ENCODE measurements around the gene SLC8A3. TPM values are rescaled to one million over a fixed set of nuclear protein-coding genes. Genes with fewer than 3 reads are reported as not detected.

Gene SLC8A3
- total and polyA plus RNA-seq, 9 donors = 3.6 to 5.5 (median 4.3) TPM

DNA sequence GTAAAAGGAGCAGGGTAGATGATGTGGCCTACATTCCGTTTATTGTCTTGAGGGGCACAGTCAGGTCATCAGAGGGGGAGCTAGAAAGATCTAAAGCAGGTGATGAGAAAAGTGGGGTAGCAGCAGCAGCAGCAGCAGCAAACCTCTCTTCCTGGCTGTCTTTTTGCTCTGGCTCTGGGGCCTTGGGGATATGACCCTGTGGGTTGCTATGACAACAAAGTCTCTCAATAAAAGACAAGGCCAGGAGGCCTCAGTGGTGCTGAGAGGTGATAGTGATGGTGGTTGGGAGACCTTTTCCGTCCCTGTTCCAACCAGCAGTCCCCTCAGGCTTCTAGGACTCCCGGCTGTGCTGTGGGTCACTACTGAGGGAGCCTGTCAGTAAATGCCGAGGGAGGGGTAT is 138.6 kb downstream of the SLC8A3 start:
- Histone ChIP-seq H3K9me3 (replicated peaks; ENCODE audit: control insufficient read depth, low read depth, low read length) (no peaks in the 10 kb centered on the region), H3K27ac (ENCODE audit: low read length) (no peak overlapping the region), H3K36me3 (ENCODE audit: control insufficient read depth, insufficient read depth, low read length) (no peaks in the 10 kb centered on the region), H3K4me1 (ENCODE audit: control insufficient read depth, insufficient read depth, low read length) (no peaks in the 10 kb centered on the region), H3K27me3 (ENCODE audit: control insufficient read depth, insufficient read depth, low read length) (no peaks in the 10 kb centered on the region), H3K4me3 (ENCODE audit: low read length) (no peak overlapping the region)
- DNase-seq = no peak
- 38% methylated on average over 1 of the region's 4 CpGs for WGBS (ENCODE audit: insufficient coverage)

DNA sequence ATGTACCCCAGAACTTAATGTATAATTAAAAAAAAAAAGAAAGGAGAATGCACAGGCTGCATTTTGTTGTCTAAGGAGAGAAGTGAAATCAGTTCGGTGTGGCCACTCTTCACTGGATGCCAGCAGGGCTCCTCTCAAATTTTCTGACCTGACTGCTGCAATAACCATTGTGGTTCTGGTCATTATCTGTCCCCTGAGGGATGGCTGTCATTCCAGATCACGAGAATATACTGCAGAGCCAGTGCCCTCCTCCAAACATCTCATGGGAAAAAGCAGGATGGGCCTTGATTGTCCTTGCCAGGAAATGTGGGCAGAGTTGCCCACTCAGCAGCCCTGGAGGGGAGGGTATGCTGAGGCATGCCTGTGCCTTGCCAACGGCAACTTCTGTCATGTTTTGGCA is 139.1 kb downstream of the SLC8A3 start:
- WGBS (ENCODE audit: insufficient coverage) = 60% methylated on average over 3 of the region's 3 CpGs
- no peaks in the 10 kb centered on the region for H3K27me3 ChIP-seq (ENCODE audit: control insufficient read depth, insufficient read depth, low read length)
- no peak for DNase-seq
- H3K4me1 ChIP-seq (ENCODE audit: control insufficient read depth, insufficient read depth, low read length) = no peaks in the 10 kb centered on the region
- no peaks in the 10 kb centered on the region for H3K9me3 ChIP-seq (replicated peaks; ENCODE audit: control insufficient read depth, low read depth, low read length)
- no peak overlapping the region for H3K27ac ChIP-seq (ENCODE audit: low read length)
- no peaks in the 10 kb centered on the region for H3K36me3 ChIP-seq (ENCODE audit: control insufficient read depth, insufficient read depth, low read length)
- H3K4me3 ChIP-seq (ENCODE audit: low read length) = no peak overlapping the region

DNA sequence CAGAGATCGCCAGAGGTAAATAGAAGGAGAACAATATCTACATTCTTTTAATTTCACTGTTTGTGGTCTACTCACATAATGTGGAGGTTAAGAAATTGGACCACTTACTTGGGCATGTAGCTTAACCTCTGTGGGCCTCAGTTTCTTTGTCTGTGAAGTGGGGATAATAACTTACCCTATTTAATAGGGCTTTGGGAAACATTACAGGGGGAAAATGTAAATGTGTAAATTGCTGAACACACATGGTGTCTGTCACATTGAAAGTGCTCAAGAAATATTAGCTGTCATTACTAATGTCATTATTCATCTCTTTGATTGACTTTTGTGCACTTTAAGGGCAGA is 140.5 kb downstream of the SLC8A3 start:
- Histone ChIP-seq H3K4me1 (ENCODE audit: control insufficient read depth, insufficient read depth, low read length) (no peaks in the 10 kb centered on the region), H3K9me3 (replicated peaks; ENCODE audit: control insufficient read depth, low read depth, low read length) (no peaks in the 10 kb centered on the region), H3K4me3 (ENCODE audit: low read length) (no peak overlapping the region), H3K27me3 (ENCODE audit: control insufficient read depth, insufficient read depth, low read length) (no peaks in the 10 kb centered on the region), H3K27ac (ENCODE audit: low read length) (no peak overlapping the region), H3K36me3 (ENCODE audit: control insufficient read depth, insufficient read depth, low read length) (no peaks in the 10 kb centered on the region)
- no peak for DNase-seq
- no CpG with 5 or more reads among the region's 1 CpG for WGBS (ENCODE audit: insufficient coverage)

DNA sequence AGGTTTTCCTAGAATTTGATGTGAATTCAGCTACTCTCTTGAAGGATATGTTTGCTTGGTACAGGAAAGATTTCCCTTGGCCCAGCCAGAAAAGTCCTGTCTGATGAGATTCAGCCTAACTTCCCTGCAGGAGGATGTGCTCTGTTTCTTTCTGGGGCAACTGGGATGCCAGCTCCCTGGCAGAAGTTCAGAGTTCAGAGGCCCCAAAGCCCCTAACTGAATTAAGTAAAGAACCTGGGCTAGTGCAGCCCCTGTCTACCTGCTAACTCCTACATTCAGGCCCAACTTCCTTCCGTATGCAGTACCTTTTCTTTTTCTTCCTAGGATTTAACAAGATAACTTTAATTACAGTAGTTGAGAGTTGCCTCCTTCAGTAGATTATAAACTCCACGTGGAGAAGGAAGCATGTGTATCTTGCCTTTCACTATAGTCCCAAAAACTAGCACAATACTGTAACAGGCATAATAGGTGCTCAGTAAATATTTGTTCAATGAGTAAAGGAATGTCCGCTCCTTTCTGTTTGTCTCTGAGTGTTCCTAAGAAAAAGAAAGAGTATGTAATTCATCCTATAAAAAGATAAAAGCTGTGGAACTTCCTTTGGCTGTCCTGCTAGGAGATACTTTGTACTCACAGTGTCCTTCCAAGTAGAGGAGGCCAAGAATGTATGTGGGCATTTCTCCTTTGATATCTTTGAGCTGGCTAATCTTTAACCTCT is 141.0 kb downstream of the SLC8A3 start:
- H3K27ac ChIP-seq (ENCODE audit: low read length) = no peak overlapping the region
- no peak for DNase-seq
- no peaks in the 10 kb centered on the region for H3K4me1 ChIP-seq (ENCODE audit: control insufficient read depth, insufficient read depth, low read length)
- H3K9me3 ChIP-seq (replicated peaks; ENCODE audit: control insufficient read depth, low read depth, low read length) = no peaks in the 10 kb centered on the region
- no CpG with 5 or more reads among the region's 3 CpGs for WGBS (ENCODE audit: insufficient coverage)
- no peak overlapping the region for H3K4me3 ChIP-seq (ENCODE audit: low read length)
- no peaks in the 10 kb centered on the region for H3K36me3 ChIP-seq (ENCODE audit: control insufficient read depth, insufficient read depth, low read length)
- no peaks in the 10 kb centered on the region for H3K27me3 ChIP-seq (ENCODE audit: control insufficient read depth, insufficient read depth, low read length)

DNA sequence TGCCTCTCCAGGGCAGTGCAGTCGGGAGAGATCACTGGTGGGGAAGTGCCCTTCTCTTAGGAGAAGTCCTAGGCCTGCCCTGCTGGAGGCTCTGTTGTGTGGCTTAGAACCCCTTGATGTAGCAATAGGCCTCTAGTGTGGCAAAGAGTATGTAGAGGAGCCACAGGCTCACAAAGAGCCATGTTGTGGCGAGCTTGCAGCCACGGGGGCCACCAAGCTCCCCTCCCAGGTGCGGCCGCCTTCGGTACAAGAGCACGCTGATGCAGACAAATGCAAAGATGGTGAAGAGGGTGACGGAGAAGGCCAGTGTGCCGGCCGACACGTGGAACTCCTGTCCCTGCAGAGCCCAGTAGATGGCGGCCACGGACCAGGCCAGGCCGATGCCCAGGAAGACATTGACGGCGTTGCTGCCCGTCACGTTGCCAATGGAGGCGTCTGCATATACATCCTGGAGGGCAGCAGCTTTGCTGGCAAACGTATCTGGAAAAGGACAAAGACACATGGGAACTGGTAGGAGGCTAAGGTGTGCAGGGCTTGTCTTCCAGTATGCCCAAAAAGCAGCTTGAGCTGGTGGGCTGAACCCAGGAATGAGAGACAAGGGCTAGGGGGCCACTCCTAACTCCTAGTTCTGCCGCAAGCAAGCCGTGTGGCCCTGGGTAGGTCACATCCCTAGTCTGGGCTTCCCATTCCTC is 142.8 kb downstream of the SLC8A3 start:
- Histone ChIP-seq H3K36me3 (ENCODE audit: control insufficient read depth, insufficient read depth, low read length) (no peaks in the 10 kb centered on the region), H3K27ac (ENCODE audit: low read length) (no peak overlapping the region)
- 27% methylated on average over 22 of the region's 22 CpGs for WGBS (ENCODE audit: insufficient coverage)

DNA sequence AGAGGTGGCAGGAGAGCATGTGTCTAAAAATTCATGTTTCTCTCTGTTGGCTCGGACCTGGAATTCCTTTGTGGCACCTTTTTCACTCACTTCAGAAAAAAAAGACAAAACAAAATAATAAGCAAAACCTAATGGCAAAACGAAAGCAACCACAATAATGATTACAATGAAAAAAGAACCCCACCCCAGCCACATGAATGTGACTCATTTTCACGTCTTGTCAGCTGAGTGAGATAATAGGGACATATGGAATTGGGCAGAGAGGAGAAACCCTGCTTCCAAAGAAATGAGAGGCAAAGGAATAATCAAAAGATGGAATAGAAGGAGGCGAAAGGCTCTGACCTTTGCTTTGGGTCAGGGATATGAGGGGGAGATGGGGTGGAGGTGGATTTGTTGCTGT is 143.4 kb downstream of the SLC8A3 start:
- Histone ChIP-seq H3K27me3 (ENCODE audit: control insufficient read depth, insufficient read depth, low read length) (no peaks in the 10 kb centered on the region), H3K27ac (ENCODE audit: low read length) (no peak overlapping the region), H3K9me3 (replicated peaks; ENCODE audit: control insufficient read depth, low read depth, low read length) (no peaks in the 10 kb centered on the region), H3K4me3 (ENCODE audit: low read length) (no peak overlapping the region), H3K4me1 (ENCODE audit: control insufficient read depth, insufficient read depth, low read length) (no peaks in the 10 kb centered on the region), H3K36me3 (ENCODE audit: control insufficient read depth, insufficient read depth, low read length) (no peaks in the 10 kb centered on the region)
- WGBS (ENCODE audit: insufficient coverage) = 90% methylated on average over 1 of the region's 4 CpGs
- DNase-seq = no peak

More for the DNA sequence above, 142.8 kb downstream of the SLC8A3 start:
- DNase-seq = peak; percentile 36
- Histone ChIP-seq H3K9me3 (replicated peaks; ENCODE audit: control insufficient read depth, low read depth, low read length) (no peaks in the 10 kb centered on the region), H3K4me3 (ENCODE audit: low read length) (no peak overlapping the region), H3K27me3 (ENCODE audit: control insufficient read depth, insufficient read depth, low read length) (no peaks in the 10 kb centered on the region), H3K4me1 (ENCODE audit: control insufficient read depth, insufficient read depth, low read length) (no peaks in the 10 kb centered on the region)

DNA sequence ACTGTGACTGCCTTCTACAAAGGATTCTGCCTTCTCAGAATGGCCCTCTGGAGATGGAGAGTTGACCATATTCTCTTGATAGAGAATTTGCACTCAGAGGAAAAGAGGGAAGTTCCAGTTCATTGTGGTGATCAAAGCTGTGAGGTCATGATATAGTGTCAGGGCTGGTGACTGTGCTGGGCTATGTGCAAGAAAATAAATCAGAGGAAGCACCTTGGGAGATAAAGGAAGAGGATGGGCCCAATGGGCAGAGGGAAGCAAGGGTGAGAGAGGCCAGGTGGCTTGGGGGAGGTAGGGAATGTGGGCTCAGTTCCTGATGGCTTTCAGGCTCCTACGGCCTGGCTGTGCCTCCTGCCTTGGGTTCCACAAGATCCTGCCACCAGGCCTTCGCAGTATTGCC is 145.8 kb downstream of the SLC8A3 start:
- WGBS (ENCODE audit: insufficient coverage) = 67% methylated on average over 1 of the region's 2 CpGs
- Histone ChIP-seq H3K4me3 (ENCODE audit: low read length) (no peak overlapping the region), H3K4me1 (ENCODE audit: control insufficient read depth, insufficient read depth, low read length) (no peaks in the 10 kb centered on the region), H3K36me3 (ENCODE audit: control insufficient read depth, insufficient read depth, low read length) (no peaks in the 10 kb centered on the region), H3K27me3 (ENCODE audit: control insufficient read depth, insufficient read depth, low read length) (no peaks in the 10 kb centered on the region), H3K27ac (ENCODE audit: low read length) (no peak overlapping the region), H3K9me3 (replicated peaks; ENCODE audit: control insufficient read depth, low read depth, low read length) (no peaks in the 10 kb centered on the region)
- no peak for DNase-seq

DNA sequence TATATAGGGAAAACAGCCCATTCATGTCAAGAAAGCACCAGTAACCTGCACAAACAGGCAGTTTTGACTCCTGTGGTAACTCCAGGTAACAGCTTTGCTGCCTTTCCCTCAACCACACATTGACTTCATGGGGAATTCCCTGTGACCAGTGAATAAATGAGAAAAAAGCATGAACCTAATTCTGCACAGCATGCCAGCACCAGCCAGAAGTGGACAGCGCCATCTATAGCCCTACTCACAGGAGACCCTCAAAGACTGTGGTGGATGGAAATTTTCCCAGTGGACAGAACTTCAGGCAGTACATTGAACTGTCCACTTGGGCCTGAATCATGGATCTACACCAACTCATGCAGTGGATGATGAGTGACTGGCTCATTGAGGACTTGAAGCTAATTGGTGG is 152.1 kb downstream of the SLC8A3 start:
- Histone ChIP-seq H3K9me3 (replicated peaks; ENCODE audit: control insufficient read depth, low read depth, low read length) (no peaks in the 10 kb centered on the region), H3K27ac (ENCODE audit: low read length) (no peak overlapping the region), H3K27me3 (ENCODE audit: control insufficient read depth, insufficient read depth, low read length) (no peaks in the 10 kb centered on the region), H3K36me3 (ENCODE audit: control insufficient read depth, insufficient read depth, low read length) (no peaks in the 10 kb centered on the region), H3K4me3 (ENCODE audit: low read length) (no peak overlapping the region), H3K4me1 (ENCODE audit: control insufficient read depth, insufficient read depth, low read length) (no peaks in the 10 kb centered on the region)
- DNase-seq = no peak
- 40% methylated on average over 1 of the region's 1 CpG for WGBS (ENCODE audit: insufficient coverage)

DNA sequence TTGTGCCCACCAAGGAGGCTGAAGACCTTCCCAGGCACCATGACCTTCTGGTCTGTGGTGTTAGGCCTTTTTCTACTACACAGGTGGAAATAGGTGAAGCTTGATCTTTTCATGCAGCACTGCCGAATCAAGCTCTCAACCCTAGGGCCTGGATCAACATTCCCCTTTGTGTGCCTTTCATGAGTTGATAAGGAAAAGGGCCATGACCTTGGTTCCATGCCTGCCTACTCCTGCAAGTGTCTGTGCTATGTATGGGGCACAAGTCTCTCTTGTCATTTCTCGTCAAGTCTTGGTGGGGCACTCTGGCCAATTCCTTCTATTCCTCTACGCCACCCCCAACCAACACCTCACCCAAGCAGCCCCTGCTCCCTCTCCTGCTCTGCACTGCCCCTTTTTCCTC is 154.5 kb downstream of the SLC8A3 start:
- no peaks in the 10 kb centered on the region for H3K36me3 ChIP-seq (ENCODE audit: control insufficient read depth, insufficient read depth, low read length)
- WGBS (ENCODE audit: insufficient coverage) = 86% methylated on average over 2 of the region's 3 CpGs
- H3K9me3 ChIP-seq (replicated peaks; ENCODE audit: control insufficient read depth, low read depth, low read length) = no peaks in the 10 kb centered on the region
- no peak for DNase-seq
- H3K4me3 ChIP-seq (ENCODE audit: low read length) = no peak overlapping the region
- no peaks in the 10 kb centered on the region for H3K27me3 ChIP-seq (ENCODE audit: control insufficient read depth, insufficient read depth, low read length)
- no peak overlapping the region for H3K27ac ChIP-seq (ENCODE audit: low read length)
- no peaks in the 10 kb centered on the region for H3K4me1 ChIP-seq (ENCODE audit: control insufficient read depth, insufficient read depth, low read length)

DNA sequence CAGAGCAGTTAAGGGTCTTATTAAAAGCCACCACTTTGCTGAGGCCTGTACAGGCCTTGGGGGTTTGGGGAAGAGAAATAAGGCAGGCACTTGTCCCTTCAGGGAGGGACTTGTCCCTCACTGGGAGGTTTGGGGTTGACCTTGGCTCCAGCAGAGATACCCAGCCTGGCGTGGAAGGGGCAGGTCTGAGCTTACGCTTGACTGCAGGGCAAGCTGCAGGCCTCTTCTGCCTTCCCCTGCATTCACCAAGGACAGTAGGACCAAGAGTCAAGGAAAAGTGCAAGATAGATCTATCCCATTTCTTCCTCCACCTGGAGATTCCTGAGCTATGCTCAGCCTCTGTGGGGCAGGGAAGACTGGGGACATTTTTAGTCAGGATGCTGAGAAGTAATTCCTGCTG is 155.2 kb downstream of the SLC8A3 start:
- no peak overlapping the region for H3K4me3 ChIP-seq (ENCODE audit: low read length)
- H3K36me3 ChIP-seq (ENCODE audit: control insufficient read depth, insufficient read depth, low read length) = no peaks in the 10 kb centered on the region
- 40% methylated on average over 1 of the region's 2 CpGs for WGBS (ENCODE audit: insufficient coverage)
- no peak for DNase-seq
- H3K4me1 ChIP-seq (ENCODE audit: control insufficient read depth, insufficient read depth, low read length) = no peaks in the 10 kb centered on the region
- H3K9me3 ChIP-seq (replicated peaks; ENCODE audit: control insufficient read depth, low read depth, low read length) = no peaks in the 10 kb centered on the region
- H3K27ac ChIP-seq (ENCODE audit: low read length) = no peak overlapping the region
- H3K27me3 ChIP-seq (ENCODE audit: control insufficient read depth, insufficient read depth, low read length) = no peaks in the 10 kb centered on the region
